HG03575 (cell line): ENCODE data around the gene C10orf90.
"Not testable (repeated sequence)": the region's sequence is repeated elsewhere in the genome, so short reads cannot be mapped to it uniquely, and the experiment has no call there.

Experiments used
- ATAC-seq: cut with Tn5 transposase; IDR thresholded peaks from one replicate; pipeline ENCODE4 v1.9.1; 2021; ENCODE audit not compliant: unreplicated experiment, insufficient number of reproducible peaks, low FRiP score; ENCODE audit errors: extremely low read depth

The C10orf90 gene

GRCh38 chr10:126390324-126390723 is 280.2 kb downstream of the C10orf90 start:
- no peak for ATAC-seq

- no peak for ATAC-seq
These were observed 282.3 kb downstream of the C10orf90 start, which contains the start of gene ADAM12 for GRCh38 chr10:126387931-126388911. Gene ADAM12 (minus strand): TSS chr10:126388477. CDS start chr10:126388145, 332 bp downstream.

- ATAC-seq: no peak
These were observed 283.2 kb downstream of the C10orf90 start for GRCh38 chr10:126387041-126387921.

- no peak for ATAC-seq
These were observed 286.1 kb downstream of the C10orf90 start for GRCh38 chr10:126384269-126384873.

- no peak for ATAC-seq
These were observed 290.0 kb downstream of the C10orf90 start for GRCh38 chr10:126380352-126381076.

- ATAC-seq: not testable (repeated sequence)
These were observed 291.3 kb downstream of the C10orf90 start for GRCh38 chr10:126379166-126379565.

- ATAC-seq: no peak
These were observed 293.5 kb downstream of the C10orf90 start for GRCh38 chr10:126376956-126377355.

- ATAC-seq: no peak
These were observed 294.5 kb downstream of the C10orf90 start for GRCh38 chr10:126375926-126376554.

- no peak for ATAC-seq
These were observed 295.2 kb downstream of the C10orf90 start for GRCh38 chr10:126375299-126375698.
